B cell (primary cell): ENCODE measurements around the gene TCHHL1. TPM values are rescaled to one million over a fixed set of nuclear protein-coding genes. Genes with fewer than 3 reads are reported as not detected.

Experiments
- ATAC-seq: fragments of 200-7000 bp; cut with Tn5 transposase; one replicate; pipeline ENCODE4 v1.10.0; 2021; ENCODE audit warnings: low read depth, mild to moderate bottlenecking, moderate number of reproducible peaks, moderate library complexity
- CTCF ChIA-PET: fragments of 350-600 bp; sonication (Branson Sonifier 250); formaldehyde crosslinking; loops from one replicate; lab custom pipeline; 2021; ENCODE audit warnings: antibody characterized with exemption, inconsistent platforms; lab: Charles Lee
- POLR2A ChIA-PET: fragments of 350-600 bp; sonication (Branson Sonifier 250); formaldehyde crosslinking; loops from one replicate; lab custom pipeline; 2021; ENCODE audit warnings: antibody characterized with exemption; lab: Charles Lee
- DNase-seq: peaks from one replicate; pipeline ENCODE4 v3.0.0; 2013
- H2AFZ ChIP-seq: 2 replicates; pipeline ENCODE4 v1.6.1; 2012; ENCODE audit warnings: mild to moderate bottlenecking, low read depth, low read length; ENCODE audit not compliant: insufficient read depth, poor library complexity, severe bottlenecking
- H3K27ac ChIP-seq, 2 donors: 1 replicate in 1 of 2; 2 replicates in 1 of 2; pipeline ENCODE4 v1.5.1; 2012 to 2013; ENCODE audit warnings: low read length in 2 of 2, mild to moderate bottlenecking in 2 of 2, moderate library complexity in 1 of 2
- H3K27me3 ChIP-seq, 4 experiments: fragments of 200-600 bp in 1 of 4; sonication (generic) in 1 of 4; replicated peaks in 1 of 4; 1 replicate in 2 of 4; 2 replicates in 2 of 4; pipeline versions ENCODE4 v1.6.1 to v1.7.0; 2013 to 2016; ENCODE audit warnings: low read length in 3 of 4, mild to moderate bottlenecking in 2 of 4, mixed read lengths in 1 of 4, moderate library complexity in 1 of 4; ENCODE audit not compliant: insufficient read depth in 4 of 4, control insufficient read depth in 3 of 4; ENCODE audit errors: control extremely low read depth in 1 of 4
- H3K36me3 ChIP-seq, 2 experiments: replicated peaks in 1 of 2; 1 replicate in 1 of 2; 2 replicates in 1 of 2; pipeline versions ENCODE4 v1.6.1 to v1.7.1; 2013; ENCODE audit warnings: low read length in 1 of 2; ENCODE audit not compliant: insufficient read depth in 2 of 2, control insufficient read depth in 1 of 2; ENCODE audit errors: control extremely low read depth in 1 of 2, extremely low read depth in 1 of 2
- H3K4me1 ChIP-seq, 2 donors: fragments of 200-600 bp in 1 of 2; sonication (generic) in 1 of 2; 1 replicate in 1 of 2; 2 replicates in 1 of 2; pipeline versions ENCODE4 v1.5.1 to v1.6.1; 2013 to 2017; ENCODE audit warnings: low read length in 2 of 2; ENCODE audit not compliant: control insufficient read depth in 2 of 2, insufficient read depth in 2 of 2
- H3K4me2 ChIP-seq: replicated peaks from 2 replicates; pipeline ENCODE3; 2012; ENCODE audit warnings: mild to moderate bottlenecking, low read depth, low read length; ENCODE audit not compliant: poor library complexity, severe bottlenecking
- H3K4me3 ChIP-seq, 5 experiments: fragments of 200-600 bp in 1 of 5; sonication (generic) in 1 of 5; 1 replicate in 3 of 5; 2 replicates in 2 of 5; pipeline versions ENCODE4 v1.5.1 to v1.7.0; 2011 to 2016; ENCODE audit warnings: low read length in 4 of 5, mild to moderate bottlenecking in 4 of 5, low read depth in 2 of 5, control low read depth in 1 of 5, moderate library complexity in 1 of 5; ENCODE audit not compliant: insufficient read depth in 1 of 5; ENCODE audit errors: control extremely low read depth in 1 of 5, extremely low read depth in 1 of 5
- H3K79me2 ChIP-seq: fragments of 200-600 bp; sonication (generic); one replicate; pipeline ENCODE4 v1.6.0; 2016; ENCODE audit warnings: low read length; ENCODE audit not compliant: control insufficient read depth, insufficient read depth
- H3K9ac ChIP-seq: fragments of 200-600 bp; sonication (generic); 2 replicates; pipeline ENCODE4 v1.6.1; 2017; ENCODE audit warnings: mild to moderate bottlenecking, low read length, moderate library complexity
- H3K9me3 ChIP-seq, 3 donors: one replicate each; pipeline versions ENCODE4 v1.6.1 to v1.7.1; 2013; ENCODE audit warnings: low read length in 2 of 3; ENCODE audit not compliant: control insufficient read depth in 2 of 3, insufficient read depth in 1 of 3; ENCODE audit errors: control extremely low read depth in 1 of 3
- H4K20me1 ChIP-seq: 2 replicates; pipeline ENCODE4 v1.6.0; 2012; ENCODE audit warnings: mild to moderate bottlenecking, low read length; ENCODE audit not compliant: insufficient read depth, control insufficient read depth, poor library complexity, severe bottlenecking
- H3K27ac Mint-ChIP-seq: one replicate; pipeline ENCODE4 v1.8.0; 2021; ENCODE audit warnings: mixed read lengths
- H3K27me3 Mint-ChIP-seq: one replicate; pipeline ENCODE4 v1.8.0; 2021; ENCODE audit warnings: mixed read lengths
- H3K4me1 Mint-ChIP-seq: one replicate; pipeline ENCODE4 v1.8.0; 2021; ENCODE audit warnings: mixed read lengths
- H3K4me3 Mint-ChIP-seq: one replicate; pipeline ENCODE4 v1.8.0; 2021; ENCODE audit warnings: mixed read lengths
- H3K9me3 Mint-ChIP-seq: one replicate; pipeline ENCODE4 v1.8.0; 2022; ENCODE audit warnings: mixed read lengths; ENCODE audit not compliant: insufficient read depth
- EZH2 ChIP-seq: IDR thresholded peaks from 2 replicates; pipeline ENCODE4 v1.6.1; 2012; ENCODE audit warnings: borderline replicate concordance, low read depth, mild to moderate bottlenecking, moderate library complexity, low read length; ENCODE audit not compliant: insufficient read depth, poor library complexity, severe bottlenecking
- WGBS: methylation state at CpG from one replicate; pipeline ENCODE4 v1.1.5; 2013; ENCODE audit warnings: missing lambda C conversion rate; ENCODE audit not compliant: insufficient coverage; 5-methylcytosine and 5-hydroxymethylcytosine counted together
- intact Hi-C: fragments of 100-400 bp; cut with micrococcal nuclease; formaldehyde crosslinking; loops from one replicate; pipeline ENCODE4 v1.10.0; 2022
- polyA plus RNA-seq: library from polyadenylated mRNA; depleted of rRNA; stranded (reverse); fragments of >200 nt; gene quantifications from 2 replicates; pipeline ENCODE4 v1.2.3, GENCODE V29; 2012
- total RNA-seq, 2 donors: library from RNA; stranded (reverse); fragments of 120-200 nt in 1 of 2; gene quantifications; 1 replicate in 1 of 2; 2 replicates in 1 of 2; pipeline versions ENCODE4 v1.2.3 to v1.2.4, GENCODE V29; 2013 to 2022
- TF ChIP-seq, protein P1 (sequence below): fragments of 200-600 bp; IDR thresholded peaks from one replicate; pipeline ENCODE4 v1.8.0; 2022; ENCODE audit warnings: antibody characterized with exemption, mild to moderate bottlenecking

Gene TCHHL1
- total and polyA plus RNA-seq, 2 donors (not counting 1 experiment from before 2014, with no cell fraction given): not detected

DNA sequence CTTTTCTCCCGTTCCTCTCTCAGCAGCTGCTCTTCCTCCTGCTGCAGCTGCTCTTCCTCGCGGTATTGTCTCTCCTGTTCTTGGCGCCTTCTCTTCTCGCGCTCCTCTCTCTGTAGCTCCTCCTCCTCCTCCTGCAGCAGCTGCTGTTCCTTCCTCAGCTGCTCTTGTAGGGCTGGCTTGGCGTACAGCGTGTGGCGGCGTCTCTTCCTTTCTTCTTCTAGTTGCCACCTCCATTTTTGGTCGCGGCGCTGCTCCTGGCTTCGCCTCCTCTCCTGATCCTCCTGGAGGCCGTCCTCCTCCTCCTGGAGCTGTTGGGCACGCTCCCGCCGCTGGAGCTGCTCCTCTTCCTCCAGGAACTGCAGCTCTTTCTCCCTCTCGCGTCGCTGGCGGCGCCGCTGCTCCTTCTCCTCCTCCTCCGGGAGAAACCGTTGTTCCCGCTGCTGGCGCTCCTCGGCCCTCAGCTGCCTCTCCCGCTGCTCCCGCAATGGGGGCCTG, 21.5 kb upstream of the TCHHL1 start:
- DNase-seq: peak; percentile 28
- Histone ChIP-seq H3K36me3 (no peaks in the 10 kb centered on the region), H3K4me2 (peak overlapping the region; percentile 85), H3K4me1 (peaks cover 46 to 57% of the 10 kb centered on the region in 2 donors), H3K79me2 (no peaks in the 10 kb centered on the region), H3K9me3 (peaks cover 0 to 40% (median 0%) of the 10 kb centered on the region in 3 donors), H3K4me3 (peak overlapping the region in 4 of 5 experiments; percentile 25 to 58 (median 42)), H4K20me1 (no peaks in the 10 kb centered on the region), H2AFZ (peak overlapping the region; percentile 78), H3K9ac (peak overlapping the region; percentile 55), H3K27ac (no peak overlapping the region), H3K27me3 (peaks cover 0 to 79% (median 66%) of the 10 kb centered on the region in 4 experiments)
- WGBS: 5% methylated on average over 31 of the region's 31 CpGs
- TF ChIP-seq EZH2: no peak
- TF ChIP-seq, protein P1, sequence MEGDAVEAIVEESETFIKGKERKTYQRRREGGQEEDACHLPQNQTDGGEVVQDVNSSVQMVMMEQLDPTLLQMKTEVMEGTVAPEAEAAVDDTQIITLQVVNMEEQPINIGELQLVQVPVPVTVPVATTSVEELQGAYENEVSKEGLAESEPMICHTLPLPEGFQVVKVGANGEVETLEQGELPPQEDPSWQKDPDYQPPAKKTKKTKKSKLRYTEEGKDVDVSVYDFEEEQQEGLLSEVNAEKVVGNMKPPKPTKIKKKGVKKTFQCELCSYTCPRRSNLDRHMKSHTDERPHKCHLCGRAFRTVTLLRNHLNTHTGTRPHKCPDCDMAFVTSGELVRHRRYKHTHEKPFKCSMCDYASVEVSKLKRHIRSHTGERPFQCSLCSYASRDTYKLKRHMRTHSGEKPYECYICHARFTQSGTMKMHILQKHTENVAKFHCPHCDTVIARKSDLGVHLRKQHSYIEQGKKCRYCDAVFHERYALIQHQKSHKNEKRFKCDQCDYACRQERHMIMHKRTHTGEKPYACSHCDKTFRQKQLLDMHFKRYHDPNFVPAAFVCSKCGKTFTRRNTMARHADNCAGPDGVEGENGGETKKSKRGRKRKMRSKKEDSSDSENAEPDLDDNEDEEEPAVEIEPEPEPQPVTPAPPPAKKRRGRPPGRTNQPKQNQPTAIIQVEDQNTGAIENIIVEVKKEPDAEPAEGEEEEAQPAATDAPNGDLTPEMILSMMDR: no peak
- ChIA-PET CTCF (no interaction called here), POLR2A (no interaction called here)
- Mint-ChIP-seq H3K27ac (no peak overlapping the region), H3K9me3 (no peaks in the 10 kb centered on the region), H3K4me3 (no peak overlapping the region), H3K4me1 (peaks cover 6% of the 10 kb centered on the region), H3K27me3 (peaks cover 17% of the 10 kb centered on the region)
- no peak for ATAC-seq
- intact Hi-C loops: no loop called here

DNA sequence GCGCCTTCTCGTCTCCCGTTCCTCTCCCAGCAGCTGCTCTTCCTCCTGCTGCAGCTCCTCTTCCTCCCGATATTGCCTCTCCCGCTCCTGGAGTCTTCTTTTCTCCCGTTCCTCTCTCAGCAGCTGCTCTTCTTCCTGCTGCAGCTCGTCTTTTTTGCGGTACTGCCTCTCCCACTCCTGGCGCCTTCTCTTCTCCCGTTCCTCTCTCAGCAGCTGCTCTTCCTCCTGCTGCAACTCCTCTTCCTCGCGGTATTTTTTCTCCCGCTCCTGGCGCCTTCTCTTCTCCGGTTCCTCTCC, 21.1 kb upstream of the TCHHL1 start:
- CTCF ChIA-PET: interaction anchor here (0.7 to 0.9 kb wide), 2 partner anchors 8 to 76 kb away, joined by 3 to 4 read pairs; no protein-coding TSS in a partner anchor
- Mint-ChIP-seq H3K27me3 (peaks cover 17% of the 10 kb centered on the region), H3K27ac (no peak overlapping the region), H3K4me1 (peaks cover 6% of the 10 kb centered on the region), H3K9me3 (no peaks in the 10 kb centered on the region), H3K4me3 (no peak overlapping the region)
- no peaks in the 10 kb centered on the region for H3K79me2 ChIP-seq
- peaks cover 46 to 57% of the 10 kb centered on the region in 2 donors for H3K4me1 ChIP-seq
- POLR2A ChIA-PET: no interaction called here
- H3K4me2 ChIP-seq: peak overlapping the region; percentile 85
- ATAC-seq (no peak), DNase-seq (no peak)
- H4K20me1 ChIP-seq: no peaks in the 10 kb centered on the region
- peaks cover 0 to 74% (median 65%) of the 10 kb centered on the region in 4 experiments for H3K27me3 ChIP-seq
- TF ChIP-seq, protein P1: no peak
- TF ChIP-seq EZH2: no peak
- H3K27ac ChIP-seq: no peak overlapping the region
- H3K36me3 ChIP-seq: no peaks in the 10 kb centered on the region
- H3K9me3 ChIP-seq: peaks cover 0 to 40% (median 0%) of the 10 kb centered on the region in 3 donors
- H2AFZ ChIP-seq: peak overlapping the region; percentile 78
- H3K4me3 ChIP-seq: peak overlapping the region in 2 of 5 experiments; percentile 46 to 58
- peak overlapping the region; percentile 55 for H3K9ac ChIP-seq
- 12% methylated on average over 15 of the region's 15 CpGs for WGBS
- intact Hi-C loops: no loop called here
